Keratinocyte (primary cell): ENCODE data around the gene MTERF2. TPM values are rescaled to one million over a fixed set of nuclear protein-coding genes. Genes with fewer than 3 reads are reported as not detected.
"Not testable (repeated sequence)": the region's sequence is repeated elsewhere in the genome, so short reads cannot be mapped to it uniquely, and the experiment has no call there.

Experiments
- DNase-seq: peaks from one replicate; pipeline ENCODE4 v3.0.0-alpha.2; 2011; ENCODE audit warnings: low read depth, missing footprints, low spot score
- FAIRE-seq: peaks from 2 replicates; lab custom pipeline; 2011; peaks lifted over from hg19 to GRCh38; lab: Jason Lieb, UNC
- H2AFZ ChIP-seq: 2 replicates; pipeline ENCODE4 v1.6.0; 2012; ENCODE audit warnings: low read length, control low read depth, inconsistent platforms; ENCODE audit not compliant: control insufficient read depth
- H3K27ac ChIP-seq: 2 replicates; pipeline ENCODE4 v1.5.1; 2011; ENCODE audit warnings: low read length; ENCODE audit not compliant: control insufficient read depth, insufficient read depth
- H3K27me3 ChIP-seq: 3 replicates; pipeline ENCODE4 v1.6.0; 2011; ENCODE audit warnings: low read length; ENCODE audit not compliant: control insufficient read depth, insufficient read depth; ENCODE audit errors: extremely low read depth
- H3K36me3 ChIP-seq, 2 experiments: 2 replicates in 1 of 2; 3 replicates in 1 of 2; pipeline ENCODE4 v1.5.1; 2011; ENCODE audit warnings: low read length in 2 of 2, mild to moderate bottlenecking in 1 of 2; ENCODE audit not compliant: control insufficient read depth in 2 of 2, insufficient read depth in 2 of 2; ENCODE audit errors: extremely low read depth in 1 of 2
- H3K4me1 ChIP-seq: 3 replicates; pipeline ENCODE4 v1.5.1; 2011; ENCODE audit warnings: low read length; ENCODE audit not compliant: control insufficient read depth, insufficient read depth; ENCODE audit errors: extremely low read depth
- H3K4me2 ChIP-seq: 3 replicates; pipeline ENCODE4 v1.6.0; 2011; ENCODE audit warnings: low read depth, low read length; ENCODE audit not compliant: control insufficient read depth, insufficient read depth; ENCODE audit errors: extremely low read depth
- H3K4me3 ChIP-seq, 3 experiments: fragments of 200-600 bp in 1 of 3; sonication (generic) in 1 of 3; 2 replicates in 2 of 3; 3 replicates in 1 of 3; pipeline ENCODE4 v1.5.1; 2011 to 2016; ENCODE audit warnings: low read length in 3 of 3, mild to moderate bottlenecking in 3 of 3, control low read depth in 2 of 3, inconsistent platforms in 1 of 3, low read depth in 1 of 3, mixed read lengths in 1 of 3, mixed run types in 1 of 3, moderate library complexity in 1 of 3; ENCODE audit not compliant: control insufficient read depth in 2 of 3, insufficient read depth in 2 of 3; ENCODE audit errors: extremely low read depth in 1 of 3
- H3K79me2 ChIP-seq: 2 replicates; pipeline ENCODE4 v1.6.0; 2012; ENCODE audit warnings: low read length; ENCODE audit not compliant: control insufficient read depth, insufficient read depth
- H3K9ac ChIP-seq: 3 replicates; pipeline ENCODE4 v1.6.0; 2011; ENCODE audit warnings: low read length; ENCODE audit not compliant: control insufficient read depth, insufficient read depth; ENCODE audit errors: extremely low read depth
- H3K9me1 ChIP-seq: 3 replicates; pipeline ENCODE4 v1.6.0; 2011; ENCODE audit warnings: low read length; ENCODE audit not compliant: control insufficient read depth, insufficient read depth; ENCODE audit errors: extremely low read depth
- H3K9me3 ChIP-seq: 2 replicates; pipeline ENCODE4 v1.5.1; 2012; ENCODE audit warnings: low read depth, low read length; ENCODE audit not compliant: control insufficient read depth
- H4K20me1 ChIP-seq: 3 replicates; pipeline ENCODE4 v1.6.0; 2011; ENCODE audit warnings: low read length; ENCODE audit not compliant: control insufficient read depth, insufficient read depth; ENCODE audit errors: extremely low read depth
- CTCF ChIP-seq, 3 experiments: IDR thresholded peaks in 1 of 3; conservative IDR thresholded peaks in 1 of 3; optimal IDR thresholded peaks in 1 of 3; 2 replicates in 2 of 3; 3 replicates in 1 of 3; pipeline versions ENCODE3 to v1.5.1; 2011; ENCODE audit warnings: low read length in 3 of 3, mild to moderate bottlenecking in 3 of 3, moderate library complexity in 2 of 3, control low read depth in 1 of 3, inconsistent platforms in 1 of 3; ENCODE audit not compliant: insufficient read depth in 2 of 3; ENCODE audit errors: extremely low read depth in 1 of 3
- EZH2 ChIP-seq: IDR thresholded peaks from one replicate; pipeline ENCODE4 v1.6.1; 2012; ENCODE audit warnings: inconsistent platforms, mild to moderate bottlenecking, low read length, moderate library complexity
- dilution Hi-C: fragments of 300-500 bp; cut with MboI; formaldehyde crosslinking; loops from one replicate; pipeline ENCODE4 v1.7.0; 2020; ENCODE audit warnings: low sequenced_read_pairs; ENCODE audit not compliant: extremely low pct_ligation_motif_present
- polyA plus RNA-seq, 5 experiments: library from polyadenylated mRNA; depleted of rRNA in 3 of 5; stranded (reverse) in 3 of 5; stranded (forward) in 1 of 5; unstranded in 1 of 5; fragments of >200 nt; gene quantifications; 1 replicate in 1 of 5; 2 replicates in 3 of 5; 3 replicates in 1 of 5; pipeline versions ENCODE4 v1.2.1 to v1.2.3, GENCODE V29; 2011 to 2012; ENCODE audit warnings: missing spikeins in 2 of 5, low read depth in 1 of 5, low replicate concordance in 1 of 5

Gene MTERF2
- polyA plus RNA-seq, 1 donor (not counting 4 experiments of a cell fraction or from before 2014, with no cell fraction given): 9.6 TPM

- H3K9me3 ChIP-seq: no peaks in the 10 kb centered on the region
- H3K4me3 ChIP-seq: no peak overlapping the region
- peak overlapping the region; percentile 48 for H3K27ac ChIP-seq
- peak overlapping the region; percentile 58 for H3K4me2 ChIP-seq
- peaks cover 24% of the 10 kb centered on the region for H3K4me1 ChIP-seq
- no peak overlapping the region for H2AFZ ChIP-seq
- peak; percentile 54 for DNase-seq
- peak; percentile 48 for FAIRE-seq
- no peaks in the 10 kb centered on the region for H3K9me1 ChIP-seq
- H3K9ac ChIP-seq: peak overlapping the region; percentile 20
- dilution Hi-C loops: no loop called here
- TF ChIP-seq CTCF (optimal IDR thresholded peaks at IDR 0.05 in 1 of 3, IDR thresholded peaks at IDR 0.05 in 1 of 3, conservative IDR thresholded peaks at IDR 0.05 in 1 of 3; ENCODE audit: extremely low read depth in 1 of 3, insufficient read depth in 2 of 3, low read length in 3 of 3) (no peak), EZH2 (no peak)
- no peaks in the 10 kb centered on the region for H3K27me3 ChIP-seq
- no peaks in the 10 kb centered on the region for H3K79me2 ChIP-seq
- no peaks in the 10 kb centered on the region for H4K20me1 ChIP-seq
- no peaks in the 10 kb centered on the region for H3K36me3 ChIP-seq
These were observed 40.7 kb upstream of the MTERF2 start for GRCh38 chr12:107027636-107028053.

- no peak overlapping the region for H3K9ac ChIP-seq
- peaks cover 24% of the 10 kb centered on the region for H3K4me1 ChIP-seq
- H4K20me1 ChIP-seq: no peaks in the 10 kb centered on the region
- H3K27me3 ChIP-seq: no peaks in the 10 kb centered on the region
- dilution Hi-C loops: no loop called here
- H3K9me1 ChIP-seq: no peaks in the 10 kb centered on the region
- H3K4me2 ChIP-seq: peak overlapping the region; percentile 54
- no peak overlapping the region for H2AFZ ChIP-seq
- FAIRE-seq (peak; percentile 36), DNase-seq (no peak)
- no peaks in the 10 kb centered on the region for H3K36me3 ChIP-seq
- H3K27ac ChIP-seq: peak overlapping the region; percentile 47
- no peak overlapping the region for H3K4me3 ChIP-seq
- no peaks in the 10 kb centered on the region for H3K79me2 ChIP-seq
- TF ChIP-seq CTCF (optimal IDR thresholded peaks at IDR 0.05 in 1 of 3, IDR thresholded peaks at IDR 0.05 in 1 of 3, conservative IDR thresholded peaks at IDR 0.05 in 1 of 3; ENCODE audit: extremely low read depth in 1 of 3, insufficient read depth in 2 of 3, low read length in 3 of 3) (no peak), EZH2 (no peak)
- H3K9me3 ChIP-seq: no peaks in the 10 kb centered on the region
These were observed 40.1 kb upstream of the MTERF2 start for GRCh38 chr12:107026806-107027635.

GRCh38 chr12:107026356-107026755 is 39.4 kb upstream of the MTERF2 start:
- H3K79me2 ChIP-seq, H3K9me3 ChIP-seq, dilution Hi-C loops, DNase-seq, H4K20me1 ChIP-seq, H3K4me3 ChIP-seq, FAIRE-seq, H3K9me1 ChIP-seq, H2AFZ ChIP-seq, H3K4me2 ChIP-seq, H3K36me3 ChIP-seq, H3K9ac ChIP-seq, H3K27me3 ChIP-seq: not testable (repeated sequence)
- Histone ChIP-seq H3K27ac (peak overlapping the region; percentile 47), H3K4me1 (peaks cover 24% of the 10 kb centered on the region)
